Measurements from ENCODE around the gene ATP9B.
A peak's percentile ranks its signal among the peaks of the same experiment; 100 is the strongest.

The ATP9B gene

GRCh38 chr18:79344208-79344581 is 275.0 kb downstream of the ATP9B start (continued):
- TF ChIP-seq ZNF311 (tag by site-specific recombination; IDR thresholded peaks at IDR 0.05; ENCODE audit: borderline replicate concordance) = no peak

- Histone ChIP-seq H3K4me3 (ENCODE audit: low read depth, low read length) (no peak overlapping the region), H3K36me3 (ENCODE audit: control insufficient read depth in 2 of 2, insufficient read depth in 1 of 2, low read length in 2 of 2) (peaks cover 0 to 35% of the 10 kb centered on the region in 2 experiments; a peak in 1 of 3 replicates), H3K27ac (ENCODE audit: extremely low read depth, low read depth, low read length) (no peak overlapping the region), H3K9me3 (ENCODE audit: control insufficient read depth, insufficient read depth, low read depth, low read length) (no peaks in the 10 kb centered on the region), H3K4me1 (ENCODE audit: control insufficient read depth, insufficient read depth, low read length) (no peaks in the 10 kb centered on the region)
- ChIA-PET CTCF (no interaction called here), POLR2A (no interaction called here)
- no peak for TF ChIP-seq SETDB1 (IDR thresholded peaks at IDR 0.05; ENCODE audit: insufficient read length, low read length)
- no peak for TF ChIP-seq ZNF426 (tag by site-specific recombination; IDR thresholded peaks at IDR 0.05)
- no peak for TF ChIP-seq HOXA7 (CRISPR knock-in tag; IDR thresholded peaks at IDR 0.05; ENCODE audit: borderline replicate concordance)
- TF ChIP-seq ZBTB8A (tag by site-specific recombination; IDR thresholded peaks at IDR 0.05) = no peak
- no peak for TF ChIP-seq ZNF184 (tag by site-specific recombination; IDR thresholded peaks at IDR 0.05)
- no peak for TF ChIP-seq ZSCAN23 (tag by site-specific recombination; IDR thresholded peaks at IDR 0.05)
- no peak for TF ChIP-seq KLF1 (tag by site-specific recombination; IDR thresholded peaks at IDR 0.05)
- TF ChIP-seq, protein P1, sequence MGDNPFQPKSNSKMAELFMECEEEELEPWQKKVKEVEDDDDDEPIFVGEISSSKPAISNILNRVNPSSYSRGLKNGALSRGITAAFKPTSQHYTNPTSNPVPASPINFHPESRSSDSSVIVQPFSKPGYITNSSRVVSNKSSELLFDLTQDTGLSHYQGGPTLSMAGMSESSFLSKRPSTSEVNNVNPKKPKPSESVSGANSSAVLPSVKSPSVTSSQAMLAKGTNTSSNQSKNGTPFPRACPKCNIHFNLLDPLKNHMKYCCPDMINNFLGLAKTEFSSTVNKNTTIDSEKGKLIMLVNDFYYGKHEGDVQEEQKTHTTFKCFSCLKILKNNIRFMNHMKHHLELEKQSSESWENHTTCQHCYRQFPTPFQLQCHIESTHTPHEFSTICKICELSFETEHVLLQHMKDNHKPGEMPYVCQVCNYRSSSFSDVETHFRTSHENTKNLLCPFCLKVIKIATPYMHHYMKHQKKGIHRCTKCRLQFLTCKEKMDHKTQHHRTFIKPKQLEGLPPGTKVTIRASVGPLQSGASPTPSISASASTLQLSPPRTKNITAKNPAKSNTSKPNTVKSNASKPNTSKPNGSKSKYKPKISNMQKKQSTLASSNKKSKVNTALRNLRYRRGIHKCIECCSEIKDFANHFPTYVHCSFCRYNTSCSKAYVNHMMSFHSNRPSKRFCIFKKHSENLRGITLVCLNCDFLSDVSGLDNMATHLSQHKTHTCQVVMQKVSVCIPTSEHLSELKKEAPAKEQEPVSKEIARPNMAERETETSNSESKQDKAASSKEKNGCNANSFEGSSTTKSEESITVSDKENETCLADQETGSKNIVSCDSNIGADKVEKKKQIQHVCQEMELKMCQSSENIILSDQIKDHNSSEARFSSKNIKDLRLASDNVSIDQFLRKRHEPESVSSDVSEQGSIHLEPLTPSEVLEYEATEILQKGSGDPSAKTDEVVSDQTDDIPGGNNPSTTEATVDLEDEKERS (tag by site-specific recombination; IDR thresholded peaks at IDR 0.05) = no peak
- no peak for TF ChIP-seq ZNF175 (tag by site-specific recombination; IDR thresholded peaks at IDR 0.05)
- TF ChIP-seq ZNF777 (tag by site-specific recombination; IDR thresholded peaks at IDR 0.05; ENCODE audit: borderline replicate concordance) = no peak
- TF ChIP-seq ZNF19 (tag by site-specific recombination; IDR thresholded peaks at IDR 0.05; ENCODE audit: low read depth) = no peak
Observed at GRCh38 chr18:79345366-79345765, 276.2 kb downstream of the ATP9B start.

DNA sequence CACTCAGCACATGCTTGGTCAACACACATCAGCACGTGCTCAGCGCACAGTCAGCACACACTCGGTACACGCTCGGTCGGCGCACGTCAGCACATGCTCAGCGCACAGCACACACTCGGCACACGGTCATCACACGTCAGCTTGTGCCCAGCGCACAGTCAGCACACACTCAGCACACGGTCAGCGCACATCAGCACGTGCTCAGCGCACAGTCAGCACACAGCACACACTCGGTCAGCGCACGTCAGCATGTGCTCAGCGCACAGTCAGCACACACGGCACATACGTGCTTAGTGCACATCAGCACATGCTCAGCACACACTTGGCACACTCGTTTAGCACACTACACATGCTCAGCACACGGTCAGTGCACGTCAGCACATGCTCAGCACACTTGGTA is 276.8 kb downstream of the ATP9B start:
- TF ChIP-seq ZNF610 (tag by site-specific recombination; IDR thresholded peaks at IDR 0.05; ENCODE audit: borderline replicate concordance) (no peak), ZSCAN16 (tag by site-specific recombination; IDR thresholded peaks at IDR 0.05) (peak; percentile 19; the same call in 1 of the 2 replicates)
- H3K4me1 ChIP-seq (ENCODE audit: control insufficient read depth, insufficient read depth, low read length) = no peaks in the 10 kb centered on the region
- ChIA-PET CTCF (no interaction called here), POLR2A (no interaction called here)
- H3K27ac ChIP-seq (ENCODE audit: extremely low read depth, low read depth, low read length) = no peak overlapping the region
- peaks cover 0 to 35% of the 10 kb centered on the region in 2 experiments; a peak in 2 of 3 replicates for H3K36me3 ChIP-seq (ENCODE audit: control insufficient read depth in 2 of 2, insufficient read depth in 1 of 2, low read length in 2 of 2)
- H3K9me3 ChIP-seq (ENCODE audit: control insufficient read depth, insufficient read depth, low read depth, low read length) = no peaks in the 10 kb centered on the region
- H3K4me3 ChIP-seq (ENCODE audit: low read depth, low read length) = no peak overlapping the region

- Histone ChIP-seq H3K4me3 (ENCODE audit: low read depth, low read length) (no peak overlapping the region), H3K9me3 (ENCODE audit: control insufficient read depth, insufficient read depth, low read depth, low read length) (no peaks in the 10 kb centered on the region), H3K4me1 (ENCODE audit: control insufficient read depth, insufficient read depth, low read length) (no peaks in the 10 kb centered on the region), H3K36me3 (ENCODE audit: control insufficient read depth in 2 of 2, insufficient read depth in 1 of 2, low read length in 2 of 2) (peaks cover 0 to 35% of the 10 kb centered on the region in 2 experiments; a peak in 2 of 3 replicates), H3K27ac (ENCODE audit: extremely low read depth, low read depth, low read length) (no peak overlapping the region)
- ChIA-PET POLR2A (no interaction called here), CTCF (no interaction called here)
- TF ChIP-seq ZNF19 (tag by site-specific recombination; IDR thresholded peaks at IDR 0.05; ENCODE audit: low read depth) (no peak), ZNF747 (tag by site-specific recombination; IDR thresholded peaks at IDR 0.05) (no peak), ZNF791 (tag by site-specific recombination; IDR thresholded peaks at IDR 0.05) (no peak), ZSCAN18 (tag by site-specific recombination; IDR thresholded peaks at IDR 0.05) (no peak), ZBTB48 (tag by site-specific recombination; IDR thresholded peaks at IDR 0.05) (no peak), IKZF3 (tag by site-specific recombination; IDR thresholded peaks at IDR 0.05) (no peak), ZNF266 (tag by site-specific recombination; IDR thresholded peaks at IDR 0.05; ENCODE audit: low read depth) (no peak)
- TF ChIP-seq, protein P2, sequence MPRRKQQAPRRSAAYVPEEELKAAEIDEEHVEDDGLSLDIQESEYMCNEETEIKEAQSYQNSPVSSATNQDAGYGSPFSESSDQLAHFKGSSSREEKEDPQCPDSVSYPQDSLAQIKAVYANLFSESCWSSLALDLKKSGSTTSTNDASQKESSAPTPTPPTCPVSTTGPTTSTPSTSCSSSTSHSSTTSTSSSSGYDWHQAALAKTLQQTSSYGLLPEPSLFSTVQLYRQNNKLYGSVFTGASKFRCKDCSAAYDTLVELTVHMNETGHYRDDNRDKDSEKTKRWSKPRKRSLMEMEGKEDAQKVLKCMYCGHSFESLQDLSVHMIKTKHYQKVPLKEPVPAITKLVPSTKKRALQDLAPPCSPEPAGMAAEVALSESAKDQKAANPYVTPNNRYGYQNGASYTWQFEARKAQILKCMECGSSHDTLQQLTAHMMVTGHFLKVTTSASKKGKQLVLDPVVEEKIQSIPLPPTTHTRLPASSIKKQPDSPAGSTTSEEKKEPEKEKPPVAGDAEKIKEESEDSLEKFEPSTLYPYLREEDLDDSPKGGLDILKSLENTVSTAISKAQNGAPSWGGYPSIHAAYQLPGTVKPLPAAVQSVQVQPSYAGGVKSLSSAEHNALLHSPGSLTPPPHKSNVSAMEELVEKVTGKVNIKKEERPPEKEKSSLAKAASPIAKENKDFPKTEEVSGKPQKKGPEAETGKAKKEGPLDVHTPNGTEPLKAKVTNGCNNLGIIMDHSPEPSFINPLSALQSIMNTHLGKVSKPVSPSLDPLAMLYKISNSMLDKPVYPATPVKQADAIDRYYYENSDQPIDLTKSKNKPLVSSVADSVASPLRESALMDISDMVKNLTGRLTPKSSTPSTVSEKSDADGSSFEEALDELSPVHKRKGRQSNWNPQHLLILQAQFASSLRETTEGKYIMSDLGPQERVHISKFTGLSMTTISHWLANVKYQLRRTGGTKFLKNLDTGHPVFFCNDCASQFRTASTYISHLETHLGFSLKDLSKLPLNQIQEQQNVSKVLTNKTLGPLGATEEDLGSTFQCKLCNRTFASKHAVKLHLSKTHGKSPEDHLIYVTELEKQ (tag by site-specific recombination; IDR thresholded peaks at IDR 0.05; ENCODE audit: borderline replicate concordance) = no peak
Observed at GRCh38 chr18:79348066-79348465, 278.9 kb downstream of the ATP9B start.

Measured in HEK293 (cell line).